Measurements from ENCODE around the gene UCP2.

UCP2 gene

GRCh38 chr11:74010306-74011300 is 28.0 kb upstream of the UCP2 start:
- FAIRE-seq (no peak), DNase-seq (ENCODE audit: insufficient read length, low spot score) (no peak)

GRCh38 chr11:74009675-74010305 is 27.1 kb upstream of the UCP2 start:
- DNase-seq (ENCODE audit: insufficient read length, low spot score) (no peak), FAIRE-seq (no peak)

DNA sequence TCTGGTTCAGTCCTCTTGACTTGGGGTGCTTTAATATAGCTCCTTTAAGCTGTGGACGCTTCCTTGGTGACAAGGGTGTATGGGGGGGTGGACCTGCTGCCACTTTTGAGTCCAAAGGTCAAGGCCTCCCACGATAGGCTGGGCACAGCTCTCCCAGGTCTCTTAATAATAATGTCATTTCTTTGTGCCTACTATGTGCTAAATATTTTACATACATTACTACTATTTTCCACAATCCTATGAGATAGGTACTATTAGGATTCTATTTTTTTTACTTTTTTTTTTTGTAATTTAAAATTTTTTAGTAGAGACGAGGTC is 26.5 kb upstream of the UCP2 start:
- FAIRE-seq, result no peak

DNA sequence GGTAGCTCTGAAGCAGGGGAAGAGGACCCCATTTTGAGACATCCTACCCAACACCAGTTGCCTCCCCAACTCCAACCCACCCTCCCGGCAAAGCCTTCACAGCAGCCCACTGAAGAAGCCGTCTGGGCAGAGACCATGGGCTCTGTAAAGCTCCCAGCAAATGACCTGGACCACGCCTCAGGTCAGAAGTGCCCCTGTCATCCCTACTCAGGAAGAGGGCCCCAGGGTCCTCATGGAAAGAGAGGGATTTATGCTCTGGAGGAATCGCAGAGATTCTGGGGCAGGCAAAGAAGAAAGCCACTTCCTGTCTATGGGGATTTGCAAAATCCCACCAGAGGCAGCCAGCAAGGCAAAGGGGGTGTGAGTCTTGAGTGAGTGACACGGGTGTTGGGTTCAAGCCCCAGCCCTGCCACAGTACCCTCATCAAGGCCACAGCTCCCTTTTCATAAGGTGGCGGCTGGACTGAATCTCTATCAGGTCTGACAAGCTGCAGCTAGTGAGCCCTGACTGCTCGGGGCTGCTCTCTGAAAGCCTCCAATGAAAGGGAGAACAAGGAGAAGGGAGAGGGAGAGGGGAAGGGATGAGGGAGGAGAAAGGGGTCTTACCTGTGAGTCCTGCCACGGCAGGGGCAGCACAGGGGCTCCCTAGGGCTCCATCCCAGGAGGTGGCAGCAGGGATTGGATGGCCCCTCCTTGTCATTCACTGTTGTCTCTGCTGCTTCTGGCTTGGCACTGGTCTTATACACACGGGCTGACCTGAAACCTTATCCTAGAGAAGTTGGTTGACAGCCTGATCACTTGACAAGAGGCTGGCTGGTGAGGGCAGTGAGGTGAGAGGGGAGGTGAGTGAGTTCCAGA is 26.0 kb upstream of the UCP2 start, which contains the start of gene UCP3:
UCP3 (minus strand) TSS at position 713 of the 857 bp plus-strand sequence. CDS start 2,043 bp downstream, outside the sequence.
- DNase-seq (ENCODE audit: insufficient read length, low spot score) (no peak), FAIRE-seq (no peak)

More for the DNA sequence above, 26.5 kb upstream of the UCP2 start:
- no peak for DNase-seq (ENCODE audit: insufficient read length, low spot score)

- no peak for FAIRE-seq
- no peak for DNase-seq (ENCODE audit: insufficient read length, low spot score)
Observed at GRCh38 chr11:74007691-74008372, 25.2 kb upstream of the UCP2 start.

DNA sequence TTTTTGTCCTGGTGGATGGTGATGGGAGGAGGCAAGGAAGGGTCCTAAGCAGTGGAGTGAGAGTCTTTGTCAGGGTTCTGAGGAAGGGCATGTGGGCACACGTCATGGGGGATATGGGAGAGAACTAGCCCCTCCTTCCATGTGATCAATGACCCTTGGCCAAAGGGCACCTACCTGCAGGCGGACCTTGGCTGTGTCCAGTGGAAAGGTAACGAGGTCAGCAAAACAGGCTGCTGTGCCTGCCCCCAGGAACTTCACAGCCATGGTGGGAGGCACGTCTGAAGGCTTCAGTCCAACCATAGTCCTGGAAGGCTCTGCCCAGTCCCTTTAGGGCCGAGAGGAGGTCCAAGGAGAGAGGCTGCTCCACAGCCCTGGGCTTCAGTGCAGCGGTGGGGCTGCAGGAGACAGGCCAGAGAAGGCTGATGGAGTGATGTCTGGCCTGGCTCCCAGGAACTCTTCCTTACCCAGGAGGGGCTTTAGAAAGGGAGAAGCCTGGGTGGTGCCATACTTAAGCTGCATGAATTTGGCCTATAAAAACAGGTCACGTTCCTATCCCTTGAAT is 24.2 kb upstream of the UCP2 start:
- DNase-seq (ENCODE audit: insufficient read length, low spot score) (no peak), FAIRE-seq (no peak)

DNA sequence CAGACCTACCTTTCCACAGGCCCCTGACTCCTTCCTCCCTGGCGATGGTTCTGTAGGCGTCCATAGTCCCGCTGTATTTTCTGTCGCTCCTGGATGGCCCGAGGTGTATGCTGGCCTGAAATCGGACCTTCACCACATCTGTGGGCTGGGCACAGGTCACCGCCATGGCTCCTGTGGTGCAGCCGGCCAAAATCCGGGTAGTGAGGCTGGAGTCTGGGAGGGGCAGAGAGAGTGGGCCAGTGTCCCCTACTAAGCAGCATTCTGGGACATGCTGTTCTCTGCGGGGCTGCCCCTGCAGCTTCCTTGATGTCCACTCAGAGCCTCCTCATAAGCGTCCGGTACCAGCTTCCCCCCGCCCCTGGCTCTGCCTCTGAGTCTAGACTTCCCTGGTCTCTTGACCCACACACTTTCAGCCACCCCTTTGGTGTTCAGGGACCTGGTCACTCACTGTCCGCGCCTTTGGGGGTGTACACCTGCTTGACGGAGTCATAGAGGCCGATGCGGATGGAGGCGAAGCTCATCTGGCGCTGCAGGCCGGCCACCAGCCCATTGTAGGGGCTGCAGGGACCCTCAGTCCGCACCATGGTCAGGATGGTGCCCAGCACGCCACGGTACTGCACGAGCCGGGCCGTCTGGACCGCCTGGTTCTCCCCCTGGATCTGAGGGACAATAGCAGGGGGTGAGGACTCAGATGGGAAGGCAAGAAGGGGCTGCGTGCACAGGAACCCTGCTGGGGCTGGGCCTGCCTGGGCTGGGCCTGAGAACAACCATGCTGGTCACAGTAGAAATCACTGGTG is 23.3 kb upstream of the UCP2 start:
- DNase-seq (ENCODE audit: insufficient read length, low spot score) (no peak), FAIRE-seq (no peak)

DNA sequence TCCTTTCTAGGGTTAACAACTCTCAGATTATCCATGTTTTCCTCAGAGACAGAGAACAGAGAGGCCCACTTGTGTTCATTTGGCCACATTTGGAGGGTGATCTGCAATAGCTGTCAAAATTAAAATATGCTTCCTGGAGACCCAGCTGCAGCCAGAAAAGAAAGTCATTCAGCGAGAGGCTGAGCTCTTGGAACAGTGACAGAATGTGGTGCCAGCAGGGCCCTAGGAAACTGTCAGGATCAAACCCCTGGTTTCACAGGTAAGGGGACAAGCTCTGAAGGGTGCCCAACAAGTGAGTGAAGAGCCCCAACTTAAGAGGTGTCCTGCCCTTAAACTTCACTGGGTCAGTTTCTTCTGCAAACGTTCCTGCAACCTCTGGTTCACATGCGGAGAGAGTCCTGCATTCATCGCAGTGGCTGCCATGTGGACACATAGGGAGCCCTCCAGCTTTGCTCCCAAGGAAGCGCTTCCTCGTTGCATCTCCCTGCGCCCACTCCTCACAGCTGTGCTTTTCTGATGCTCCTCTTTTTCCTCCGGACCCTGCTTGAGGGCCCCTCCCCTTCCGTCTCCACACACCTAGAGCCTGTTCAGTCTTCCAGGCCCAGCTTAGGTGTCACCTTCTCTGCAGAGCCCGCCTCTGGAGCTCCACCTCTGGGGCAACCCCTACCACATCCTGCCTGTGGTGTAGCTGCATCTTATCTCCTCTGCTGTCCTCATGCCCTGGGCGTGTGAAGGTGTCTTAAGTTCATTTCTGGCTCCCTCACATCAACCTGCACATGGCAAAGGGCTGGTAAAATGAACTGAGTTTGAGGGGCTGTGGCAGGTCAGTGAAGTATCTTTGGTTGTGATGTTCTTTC is 22.3 kb upstream of the UCP2 start:
- FAIRE-seq (no peak), DNase-seq (ENCODE audit: insufficient read length, low spot score) (no peak)

- FAIRE-seq, result no peak
- no peak for DNase-seq (ENCODE audit: insufficient read length, low spot score)
Observed at GRCh38 chr11:74004046-74004695, 21.5 kb upstream of the UCP2 start.

- DNase-seq (ENCODE audit: insufficient read length, low spot score), result no peak
- FAIRE-seq, result no peak
Observed at GRCh38 chr11:74002832-74003231, 20.2 kb upstream of the UCP2 start.

GRCh38 chr11:74001822-74002286 is 19.2 kb upstream of the UCP2 start:
- DNase-seq (ENCODE audit: insufficient read length, low spot score), result no peak
- no peak for FAIRE-seq

- DNase-seq (ENCODE audit: insufficient read length, low spot score), result no peak
Observed at GRCh38 chr11:74000307-74001133, 17.9 kb upstream of the UCP2 start.

GRCh38 chr11:73999581-74000306 is 17.1 kb upstream of the UCP2 start:
- FAIRE-seq (no peak), DNase-seq (ENCODE audit: insufficient read length, low spot score) (no peak)

More at GRCh38 chr11:74000307-74001133, 17.9 kb upstream of the UCP2 start:
- FAIRE-seq, result no peak

DNA sequence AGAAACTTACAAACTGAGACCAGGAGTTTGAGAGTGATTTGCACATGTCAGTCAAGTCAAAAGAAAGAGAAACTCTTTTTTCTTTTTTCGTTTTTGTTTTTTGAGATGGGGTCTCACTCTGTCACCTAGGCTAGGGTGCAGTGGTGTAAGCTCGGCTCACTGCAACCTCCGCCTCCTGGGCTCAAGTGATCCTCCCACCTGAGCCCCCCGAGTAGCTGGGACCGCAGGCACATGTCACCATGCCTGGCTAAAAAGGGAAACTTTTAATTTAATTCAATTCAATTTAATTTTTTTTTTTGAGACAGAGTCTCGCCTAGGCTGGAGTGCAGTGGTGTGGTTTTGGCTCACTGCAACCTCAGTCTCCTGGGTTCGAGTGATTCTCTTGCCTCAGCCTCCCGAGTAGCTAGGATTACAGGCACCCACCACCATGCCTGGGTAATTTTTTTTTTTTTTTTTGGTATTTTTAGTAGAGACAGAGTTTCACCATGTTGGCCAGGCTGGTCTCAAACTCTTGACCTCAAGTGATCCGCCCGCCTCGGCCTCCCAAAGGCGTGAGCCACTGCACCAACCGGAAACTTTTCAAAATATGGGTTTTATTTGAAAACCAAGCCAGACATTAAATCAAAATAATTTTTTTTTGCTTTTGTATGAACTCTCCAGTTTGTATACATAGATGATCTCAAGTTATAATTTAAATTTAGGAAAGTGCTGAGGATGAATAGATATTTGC is 16.4 kb upstream of the UCP2 start:
- FAIRE-seq (no peak), DNase-seq (ENCODE audit: insufficient read length, low spot score) (no peak)

DNA sequence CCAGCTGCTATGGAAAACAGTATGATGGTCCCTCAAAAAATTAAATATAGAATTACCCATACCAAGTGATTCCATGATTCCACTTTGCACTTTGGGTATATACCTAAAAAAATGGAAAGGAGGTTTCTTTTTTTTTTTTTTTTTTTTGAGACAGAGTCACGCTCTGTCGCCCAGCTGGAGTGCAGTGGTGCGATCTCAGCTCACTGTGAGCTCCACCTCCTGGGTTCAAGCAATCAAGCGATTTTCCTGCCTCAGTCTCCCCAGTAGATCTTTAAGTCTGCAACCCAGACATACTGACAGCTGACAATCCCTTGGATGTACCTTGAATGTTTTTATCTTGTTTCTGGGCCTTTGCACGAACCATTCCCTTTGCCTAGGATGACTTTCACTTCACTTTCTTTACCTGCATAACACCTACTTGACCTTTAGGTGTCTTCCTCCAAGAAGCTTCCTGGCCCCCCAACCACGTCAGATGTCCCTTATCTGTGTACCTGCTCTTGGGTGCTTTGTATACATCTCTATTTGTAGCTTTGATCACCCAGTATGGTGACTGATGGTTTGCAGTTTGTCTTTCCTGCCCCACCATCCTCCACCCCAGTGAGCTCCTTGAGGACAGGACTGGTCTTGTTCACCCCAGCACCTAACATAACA is 14.6 kb upstream of the UCP2 start:
- FAIRE-seq, result no peak
- DNase-seq (ENCODE audit: insufficient read length, low spot score), result no peak
